Measurements from ENCODE around the gene MRPS9. TPM values are rescaled to one million over a fixed set of nuclear protein-coding genes. Genes with fewer than 3 reads are reported as not detected.

Gene MRPS9
- total RNA-seq, 4 donors from 2014 or later: 16.2 to 21.0 (median 18.4) TPM

DNA sequence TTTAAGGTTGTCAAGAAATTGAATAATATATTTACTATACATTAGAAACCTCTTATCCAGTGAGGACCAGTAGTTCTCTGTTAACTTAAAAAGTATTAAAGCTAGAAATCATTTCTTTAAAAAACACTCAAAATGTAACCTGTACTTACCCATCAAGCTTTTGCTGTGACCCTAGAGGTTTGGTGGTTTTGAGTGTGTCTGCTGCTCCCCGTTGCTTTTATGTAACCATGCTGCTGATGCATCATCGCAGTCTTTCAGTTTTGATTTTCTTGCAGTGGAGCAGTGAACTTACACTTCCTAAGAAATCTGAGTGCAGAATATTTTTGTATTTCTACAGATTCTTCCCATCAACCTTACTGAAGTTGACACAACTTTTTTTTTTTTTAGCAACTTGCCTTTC lies 34.2 kb downstream of the MRPS9 start:
- WGBS: 93% methylated on average over 2 of the region's 2 CpGs
- Histone ChIP-seq H3K4me3 (no peak overlapping the region), H3K4me1 (no peaks in the 10 kb centered on the region), H3K9me3 (no peaks in the 10 kb centered on the region), H3K36me3 (peaks cover 0 to 23% (median 0%) of the 10 kb centered on the region in 4 donors), H3K27me3 (no peaks in the 10 kb centered on the region), H3K27ac (replicated peaks in 1 of 4) (no peak overlapping the region)
- TF ChIP-seq POLR2A (IDR thresholded peaks at IDR 0.05; ENCODE audit: low read depth) (no peak), POLR2AphosphoS5 (IDR thresholded peaks at IDR 0.05) (no peak), EP300 (IDR thresholded peaks at IDR 0.05) (no peak)
- TF ChIP-seq, protein P1, sequence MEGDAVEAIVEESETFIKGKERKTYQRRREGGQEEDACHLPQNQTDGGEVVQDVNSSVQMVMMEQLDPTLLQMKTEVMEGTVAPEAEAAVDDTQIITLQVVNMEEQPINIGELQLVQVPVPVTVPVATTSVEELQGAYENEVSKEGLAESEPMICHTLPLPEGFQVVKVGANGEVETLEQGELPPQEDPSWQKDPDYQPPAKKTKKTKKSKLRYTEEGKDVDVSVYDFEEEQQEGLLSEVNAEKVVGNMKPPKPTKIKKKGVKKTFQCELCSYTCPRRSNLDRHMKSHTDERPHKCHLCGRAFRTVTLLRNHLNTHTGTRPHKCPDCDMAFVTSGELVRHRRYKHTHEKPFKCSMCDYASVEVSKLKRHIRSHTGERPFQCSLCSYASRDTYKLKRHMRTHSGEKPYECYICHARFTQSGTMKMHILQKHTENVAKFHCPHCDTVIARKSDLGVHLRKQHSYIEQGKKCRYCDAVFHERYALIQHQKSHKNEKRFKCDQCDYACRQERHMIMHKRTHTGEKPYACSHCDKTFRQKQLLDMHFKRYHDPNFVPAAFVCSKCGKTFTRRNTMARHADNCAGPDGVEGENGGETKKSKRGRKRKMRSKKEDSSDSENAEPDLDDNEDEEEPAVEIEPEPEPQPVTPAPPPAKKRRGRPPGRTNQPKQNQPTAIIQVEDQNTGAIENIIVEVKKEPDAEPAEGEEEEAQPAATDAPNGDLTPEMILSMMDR (IDR thresholded peaks at IDR 0.05): no peak
- intact Hi-C loops (cut with DNase I): no loop called here
- no peak for DNase-seq (ENCODE audit: extremely low spot score)

DNA sequence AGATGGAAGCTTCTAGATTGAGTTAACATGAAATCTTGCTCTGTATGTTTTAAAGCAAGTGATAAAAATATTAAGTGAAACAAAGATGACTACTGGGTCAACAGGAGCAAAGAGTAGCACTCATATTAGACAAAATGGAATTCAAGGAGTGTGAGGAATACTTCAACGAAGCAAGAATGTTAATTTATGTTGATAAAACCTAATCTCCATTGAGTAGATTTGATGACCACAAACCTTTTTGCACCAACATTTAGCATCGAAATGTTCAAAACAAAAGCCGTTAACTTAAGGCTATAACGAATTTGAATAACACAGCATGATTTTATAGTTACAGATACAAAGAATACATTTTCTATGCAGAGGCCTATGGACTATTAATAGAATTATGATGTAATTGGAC lies 35.7 kb downstream of the MRPS9 start:
- H3K9me3 ChIP-seq: no peaks in the 10 kb centered on the region
- intact Hi-C loops (cut with DNase I): no loop called here
- 75% methylated on average over 4 of the region's 4 CpGs for WGBS
- no peak overlapping the region for H3K4me3 ChIP-seq
- H3K36me3 ChIP-seq: peaks cover 0 to 23% (median 0%) of the 10 kb centered on the region in 4 donors
- TF ChIP-seq POLR2AphosphoS5 (IDR thresholded peaks at IDR 0.05): no peak
- TF ChIP-seq, protein P1 (IDR thresholded peaks at IDR 0.05): no peak
- no peak for TF ChIP-seq EP300 (IDR thresholded peaks at IDR 0.05)
- TF ChIP-seq POLR2A (IDR thresholded peaks at IDR 0.05; ENCODE audit: low read depth): no peak
- H3K27me3 ChIP-seq: no peaks in the 10 kb centered on the region
- no peak for DNase-seq (ENCODE audit: extremely low spot score)
- no peak overlapping the region for H3K27ac ChIP-seq (replicated peaks in 1 of 4)
- H3K4me1 ChIP-seq: no peaks in the 10 kb centered on the region

DNA sequence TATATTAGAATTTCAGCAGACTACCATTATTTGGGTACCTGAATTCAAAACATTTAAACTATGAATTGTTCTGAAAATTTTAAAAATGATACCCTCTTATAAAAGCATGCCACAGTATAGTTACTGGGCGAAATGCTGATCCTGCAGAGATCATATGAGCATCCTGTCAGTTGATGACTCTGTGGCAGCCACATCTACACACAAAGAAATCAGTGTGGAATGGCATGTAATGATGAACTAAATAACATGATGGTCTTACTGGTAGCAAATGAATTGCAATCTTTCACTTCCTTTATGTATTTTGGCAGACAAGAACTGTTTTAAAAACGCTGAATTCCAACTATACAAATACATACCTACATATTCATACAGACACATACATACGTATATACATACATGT lies 38.3 kb downstream of the MRPS9 start:
- 93% methylated on average over 3 of the region's 3 CpGs for WGBS
- Histone ChIP-seq H3K27me3 (no peaks in the 10 kb centered on the region), H3K27ac (replicated peaks in 1 of 4) (no peak overlapping the region), H3K4me3 (no peak overlapping the region), H3K36me3 (peaks cover 0 to 18% (median 2%) of the 10 kb centered on the region in 4 donors), H3K9me3 (no peaks in the 10 kb centered on the region), H3K4me1 (peaks cover 0 to 6% (median 0%) of the 10 kb centered on the region in 4 donors)
- DNase-seq (ENCODE audit: extremely low spot score): no peak
- TF ChIP-seq, protein P1 (IDR thresholded peaks at IDR 0.05): no peak
- TF ChIP-seq EP300 (IDR thresholded peaks at IDR 0.05) (no peak), POLR2A (IDR thresholded peaks at IDR 0.05; ENCODE audit: low read depth) (no peak), POLR2AphosphoS5 (IDR thresholded peaks at IDR 0.05) (no peak)
- intact Hi-C loops (cut with DNase I): no loop called here

DNA sequence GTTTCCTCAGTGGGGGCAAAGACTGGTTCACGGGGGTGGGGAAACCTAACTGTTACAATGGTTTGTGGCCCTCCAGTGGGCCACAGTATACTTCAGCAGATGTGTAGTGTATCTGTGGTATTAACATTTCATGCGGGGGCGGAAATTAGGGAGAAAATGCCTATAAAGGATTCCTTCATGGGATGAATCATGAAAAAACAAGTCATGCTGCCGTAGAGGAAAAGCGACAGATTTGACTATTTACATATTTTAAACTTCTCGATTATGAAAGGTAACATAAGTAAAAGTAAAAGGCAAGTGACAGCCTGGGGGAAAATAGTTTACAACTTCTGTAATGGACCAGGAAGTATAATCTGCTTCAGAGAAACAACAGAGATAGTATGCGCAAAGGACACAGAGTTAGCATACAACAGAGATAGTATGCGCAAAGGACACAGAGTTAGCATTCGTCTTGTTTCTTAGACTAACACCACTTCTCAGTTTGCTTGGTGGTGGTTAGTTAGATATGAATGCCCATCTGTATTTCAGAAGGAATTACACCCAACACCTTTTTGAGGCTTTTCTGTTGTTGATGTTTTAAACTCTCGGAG lies 41.1 kb downstream of the MRPS9 start:
- TF ChIP-seq POLR2A (IDR thresholded peaks at IDR 0.05; ENCODE audit: low read depth): no peak
- TF ChIP-seq, protein P1 (IDR thresholded peaks at IDR 0.05): no peak
- TF ChIP-seq EP300 (IDR thresholded peaks at IDR 0.05): no peak
- TF ChIP-seq POLR2AphosphoS5 (IDR thresholded peaks at IDR 0.05): no peak
- WGBS: 84% methylated on average over 9 of the region's 10 CpGs
- Histone ChIP-seq H3K4me3 (no peak overlapping the region), H3K36me3 (peaks cover 0 to 20% (median 6%) of the 10 kb centered on the region in 4 donors), H3K4me1 (peaks cover 0 to 6% (median 0%) of the 10 kb centered on the region in 4 donors), H3K27ac (replicated peaks in 1 of 4) (no peak overlapping the region), H3K27me3 (no peaks in the 10 kb centered on the region), H3K9me3 (no peaks in the 10 kb centered on the region)
- intact Hi-C loops (cut with DNase I): no loop called here
- DNase-seq (ENCODE audit: extremely low spot score): no peak

DNA sequence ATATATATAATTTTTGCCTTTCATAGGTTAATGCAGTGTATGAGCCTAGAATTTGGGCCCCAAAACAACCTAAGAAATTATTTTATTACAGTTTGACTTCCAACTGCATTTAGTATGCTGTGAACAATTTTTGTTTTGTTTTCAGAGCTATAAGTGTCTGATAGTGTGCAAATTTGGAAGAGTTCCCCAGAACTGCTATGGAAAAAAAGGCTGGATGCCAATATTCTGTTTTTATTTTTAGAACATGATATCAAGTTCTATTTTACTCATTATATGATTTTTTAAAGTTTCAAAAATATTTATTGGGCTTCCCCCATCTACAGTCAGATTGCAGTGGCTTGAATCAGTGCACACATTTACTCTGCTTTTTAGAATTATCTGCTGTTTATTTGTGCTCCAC lies 42.6 kb downstream of the MRPS9 start:
- no peak for TF ChIP-seq POLR2A (IDR thresholded peaks at IDR 0.05; ENCODE audit: low read depth)
- TF ChIP-seq, protein P1 (IDR thresholded peaks at IDR 0.05): no peak
- no peak for TF ChIP-seq POLR2AphosphoS5 (IDR thresholded peaks at IDR 0.05)
- no peak for TF ChIP-seq EP300 (IDR thresholded peaks at IDR 0.05)
- intact Hi-C loops (cut with DNase I): no loop called here
- no peak overlapping the region for H3K4me3 ChIP-seq

More for the DNA sequence above, 42.6 kb downstream of the MRPS9 start:
- H3K27ac ChIP-seq (replicated peaks in 1 of 4): no peak overlapping the region
- H3K4me1 ChIP-seq: peaks cover 0 to 6% (median 0%) of the 10 kb centered on the region in 4 donors
- peaks cover 0 to 15% (median 6%) of the 10 kb centered on the region in 4 donors for H3K36me3 ChIP-seq
- H3K27me3 ChIP-seq: no peaks in the 10 kb centered on the region
- DNase-seq (ENCODE audit: extremely low spot score): no peak
- H3K9me3 ChIP-seq: no peaks in the 10 kb centered on the region

Data from esophagus muscularis mucosa (tissue), 4 donors.